ENCODE measurements around the gene FUNDC2.

DNA sequence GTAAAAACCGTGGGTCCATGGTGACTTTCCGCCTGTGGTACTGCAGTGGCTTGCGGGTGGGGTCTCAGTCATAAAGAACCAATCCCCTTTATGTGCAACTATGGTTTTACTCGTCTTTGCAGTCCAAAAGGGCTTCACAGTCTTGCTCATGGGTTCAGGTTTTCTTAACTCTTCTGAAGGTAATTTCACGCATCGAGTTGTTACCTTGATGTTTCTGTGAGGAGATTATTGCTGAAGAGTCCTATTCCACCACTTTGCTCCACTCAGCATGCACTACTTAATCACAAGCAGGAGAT, 45.6 kb upstream of the FUNDC2 start:
- TF ChIP-seq, protein P1, sequence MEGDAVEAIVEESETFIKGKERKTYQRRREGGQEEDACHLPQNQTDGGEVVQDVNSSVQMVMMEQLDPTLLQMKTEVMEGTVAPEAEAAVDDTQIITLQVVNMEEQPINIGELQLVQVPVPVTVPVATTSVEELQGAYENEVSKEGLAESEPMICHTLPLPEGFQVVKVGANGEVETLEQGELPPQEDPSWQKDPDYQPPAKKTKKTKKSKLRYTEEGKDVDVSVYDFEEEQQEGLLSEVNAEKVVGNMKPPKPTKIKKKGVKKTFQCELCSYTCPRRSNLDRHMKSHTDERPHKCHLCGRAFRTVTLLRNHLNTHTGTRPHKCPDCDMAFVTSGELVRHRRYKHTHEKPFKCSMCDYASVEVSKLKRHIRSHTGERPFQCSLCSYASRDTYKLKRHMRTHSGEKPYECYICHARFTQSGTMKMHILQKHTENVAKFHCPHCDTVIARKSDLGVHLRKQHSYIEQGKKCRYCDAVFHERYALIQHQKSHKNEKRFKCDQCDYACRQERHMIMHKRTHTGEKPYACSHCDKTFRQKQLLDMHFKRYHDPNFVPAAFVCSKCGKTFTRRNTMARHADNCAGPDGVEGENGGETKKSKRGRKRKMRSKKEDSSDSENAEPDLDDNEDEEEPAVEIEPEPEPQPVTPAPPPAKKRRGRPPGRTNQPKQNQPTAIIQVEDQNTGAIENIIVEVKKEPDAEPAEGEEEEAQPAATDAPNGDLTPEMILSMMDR (IDR thresholded peaks at IDR 0.05; ENCODE audit: poor library complexity): no peak
- TF ChIP-seq EZH2 (IDR thresholded peaks at IDR 0.05; ENCODE audit: borderline replicate concordance): no peak
- TF ChIP-seq EZH2phosphoT487 (IDR thresholded peaks at IDR 0.05; ENCODE audit: low read depth, severe bottlenecking, unreplicated experiment): no peak
